ENCODE measurements around the gene CENPM.

The CENPM gene

DNA sequence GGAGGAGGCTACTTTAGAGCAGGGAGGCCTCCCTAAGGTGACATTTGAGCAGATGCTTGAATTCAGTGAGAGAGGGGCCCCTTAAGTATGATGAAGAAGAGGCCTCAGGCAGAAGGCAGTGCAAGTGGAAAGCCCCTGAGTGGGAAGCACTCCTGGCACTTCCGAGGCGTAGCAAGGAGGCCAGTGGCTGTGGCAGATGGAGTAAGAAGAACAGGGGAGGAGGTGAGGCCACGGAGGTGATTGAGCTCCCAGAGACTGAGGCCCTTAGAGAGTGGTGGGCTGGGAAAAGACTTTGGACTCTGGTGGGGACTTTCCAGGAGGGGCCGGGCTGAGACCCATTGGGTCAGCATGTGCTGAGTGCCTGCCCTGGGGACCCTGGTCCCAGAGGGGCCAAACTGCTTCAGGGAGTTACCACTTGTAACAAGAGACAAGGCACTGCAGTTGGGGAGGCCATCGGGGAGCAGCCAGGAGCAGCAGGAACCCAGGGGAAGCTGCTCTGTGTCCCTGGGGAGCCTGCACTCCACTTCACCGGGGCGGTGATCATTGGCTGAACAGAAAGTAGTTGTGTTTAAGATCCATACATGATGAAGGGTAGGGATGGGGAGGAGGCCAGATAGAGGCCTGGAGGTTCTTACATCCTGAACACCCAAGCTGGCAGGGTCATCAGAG lies 2.5 kb upstream of the CENPM start:
- TF ChIP-seq GATA2 (IDR thresholded peaks at IDR 0.05; ENCODE audit: low read depth, low read length) (no peak), GATA3 (IDR thresholded peaks at IDR 0.05; ENCODE audit: low read depth, low read length) (no peak)

DNA sequence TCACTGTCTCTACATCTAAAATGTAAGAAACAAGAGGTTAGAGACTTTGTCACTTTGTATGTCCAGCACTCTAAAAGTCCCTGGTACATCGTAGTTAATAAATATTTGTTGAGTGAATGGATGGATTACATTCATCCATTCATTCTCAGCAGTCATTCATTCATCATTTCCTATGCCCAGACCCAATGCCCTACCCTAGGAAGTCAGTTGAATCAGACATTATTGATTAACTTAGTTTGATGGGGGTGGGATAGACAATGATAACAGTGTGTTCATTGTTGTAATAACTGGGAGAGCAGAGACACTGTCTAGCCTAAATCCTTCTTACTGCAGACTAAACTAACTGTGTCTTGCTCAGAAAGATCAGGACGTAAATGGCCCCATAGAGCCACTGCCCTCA lies 1.2 kb upstream of the CENPM start:
- TF ChIP-seq GATA2 (IDR thresholded peaks at IDR 0.05; ENCODE audit: low read depth, low read length), result no peak
- no peak for TF ChIP-seq GATA3 (IDR thresholded peaks at IDR 0.05; ENCODE audit: low read depth, low read length)

DNA sequence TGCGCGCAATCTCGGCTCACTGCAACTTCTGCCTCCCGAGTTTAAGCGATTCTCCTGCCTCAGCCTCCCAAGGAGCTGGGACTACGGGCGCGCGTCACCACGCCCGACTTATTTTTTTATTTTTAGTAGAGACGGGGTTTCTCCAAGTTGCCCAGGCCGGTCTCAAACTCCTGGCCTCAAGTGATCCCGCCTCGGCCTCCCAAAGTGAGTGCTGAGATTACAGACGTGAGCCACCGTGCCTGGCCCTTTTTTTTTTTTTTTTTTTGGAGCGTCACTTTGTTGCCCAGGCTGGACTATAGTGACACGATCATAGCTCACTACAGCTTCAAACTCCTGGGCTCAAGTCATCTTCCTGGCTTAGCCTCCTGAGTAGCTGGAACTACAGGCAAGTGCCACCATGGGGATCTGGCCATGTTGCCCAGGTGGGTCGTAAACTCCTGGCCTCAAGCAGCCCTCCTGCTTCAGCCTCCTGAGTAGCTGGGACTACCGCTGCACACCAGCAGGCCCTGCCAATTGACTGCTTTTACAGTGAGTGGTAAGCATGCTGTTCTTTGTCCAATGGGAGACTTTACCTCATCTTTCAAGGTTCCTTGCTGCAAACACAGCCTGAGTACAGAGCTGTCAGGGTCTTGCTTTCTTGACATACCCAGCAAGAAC lies 600 bp upstream of the CENPM start:
- TF ChIP-seq GATA2 (IDR thresholded peaks at IDR 0.05; ENCODE audit: low read depth, low read length) (no peak), GATA3 (IDR thresholded peaks at IDR 0.05; ENCODE audit: low read depth, low read length) (no peak)

DNA sequence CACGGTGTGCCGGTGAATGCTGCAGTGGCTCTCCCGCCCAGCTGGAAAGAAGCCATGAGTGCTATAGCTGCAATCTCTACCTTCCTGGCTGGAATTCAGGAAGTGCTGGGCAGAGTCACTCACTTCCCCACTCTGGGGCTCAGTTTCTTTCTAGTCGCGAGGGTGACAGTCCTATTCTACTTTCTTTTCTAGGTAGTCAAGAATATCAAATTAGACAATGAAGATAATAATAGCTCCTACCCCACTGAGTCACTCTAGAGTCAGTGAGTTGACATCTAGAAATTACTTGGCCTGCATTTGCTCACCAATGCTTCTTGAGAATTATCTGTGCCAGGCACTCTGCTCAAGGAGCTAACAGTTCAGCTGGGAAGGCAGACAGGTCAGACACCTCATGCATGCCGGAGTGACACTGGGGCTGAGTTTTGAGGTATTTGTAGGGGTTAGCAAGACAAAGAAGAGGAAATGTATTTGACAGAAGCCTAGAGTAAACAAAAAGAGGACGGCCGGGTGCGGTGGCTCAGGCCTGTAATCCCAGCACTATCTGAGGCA lies 3.2 kb downstream of the CENPM start:
- TF ChIP-seq GATA3 (IDR thresholded peaks at IDR 0.05; ENCODE audit: low read depth, low read length) (no peak), GATA2 (IDR thresholded peaks at IDR 0.05; ENCODE audit: low read depth, low read length) (no peak)

DNA sequence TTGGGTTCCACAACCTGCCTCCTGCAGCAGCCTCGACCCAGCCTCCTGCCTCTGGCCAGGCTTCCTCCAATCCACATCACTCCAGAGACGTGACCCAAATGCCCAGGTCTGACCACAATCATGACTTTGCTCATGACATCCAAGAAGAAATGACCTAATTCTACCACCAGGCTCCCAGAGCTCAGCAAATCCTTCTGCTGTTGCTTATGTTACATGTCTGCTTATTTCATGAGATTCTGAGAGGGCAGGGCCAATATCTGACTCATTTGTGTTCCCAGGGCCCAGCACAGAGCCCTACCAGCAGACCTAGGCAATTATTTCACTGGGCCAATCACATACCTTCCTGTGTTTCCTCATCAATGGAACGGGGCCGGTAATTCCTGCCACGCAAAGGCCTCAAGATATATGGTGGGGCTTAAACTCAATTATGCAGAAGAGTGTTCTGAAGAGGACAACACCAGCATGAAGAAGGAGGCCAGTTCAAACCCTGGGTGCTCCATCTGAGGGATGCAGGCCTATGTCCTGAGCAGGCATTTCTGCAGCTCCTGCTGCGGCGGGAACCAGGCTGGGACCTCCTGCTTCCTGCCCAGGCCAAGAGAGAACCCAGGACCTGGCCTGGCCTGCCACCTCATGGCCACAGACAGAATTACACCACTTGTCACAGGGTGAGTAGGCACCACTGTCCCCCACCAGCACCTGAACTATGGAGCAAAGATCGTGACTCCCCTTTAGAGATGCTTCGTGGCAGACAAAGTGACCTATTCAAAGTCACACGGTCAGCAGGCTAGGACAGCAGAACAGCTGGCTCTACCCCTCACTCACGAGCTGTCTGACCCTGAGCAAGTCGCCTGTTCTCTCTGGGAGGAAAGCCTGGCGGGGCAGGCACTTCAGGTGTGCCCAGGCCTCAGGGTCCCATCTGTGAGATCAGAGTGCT lies 5.9 kb downstream of the CENPM start:
- no peak for TF ChIP-seq GATA3 (IDR thresholded peaks at IDR 0.05; ENCODE audit: low read depth, low read length)
- no peak for TF ChIP-seq GATA2 (IDR thresholded peaks at IDR 0.05; ENCODE audit: low read depth, low read length)

DNA sequence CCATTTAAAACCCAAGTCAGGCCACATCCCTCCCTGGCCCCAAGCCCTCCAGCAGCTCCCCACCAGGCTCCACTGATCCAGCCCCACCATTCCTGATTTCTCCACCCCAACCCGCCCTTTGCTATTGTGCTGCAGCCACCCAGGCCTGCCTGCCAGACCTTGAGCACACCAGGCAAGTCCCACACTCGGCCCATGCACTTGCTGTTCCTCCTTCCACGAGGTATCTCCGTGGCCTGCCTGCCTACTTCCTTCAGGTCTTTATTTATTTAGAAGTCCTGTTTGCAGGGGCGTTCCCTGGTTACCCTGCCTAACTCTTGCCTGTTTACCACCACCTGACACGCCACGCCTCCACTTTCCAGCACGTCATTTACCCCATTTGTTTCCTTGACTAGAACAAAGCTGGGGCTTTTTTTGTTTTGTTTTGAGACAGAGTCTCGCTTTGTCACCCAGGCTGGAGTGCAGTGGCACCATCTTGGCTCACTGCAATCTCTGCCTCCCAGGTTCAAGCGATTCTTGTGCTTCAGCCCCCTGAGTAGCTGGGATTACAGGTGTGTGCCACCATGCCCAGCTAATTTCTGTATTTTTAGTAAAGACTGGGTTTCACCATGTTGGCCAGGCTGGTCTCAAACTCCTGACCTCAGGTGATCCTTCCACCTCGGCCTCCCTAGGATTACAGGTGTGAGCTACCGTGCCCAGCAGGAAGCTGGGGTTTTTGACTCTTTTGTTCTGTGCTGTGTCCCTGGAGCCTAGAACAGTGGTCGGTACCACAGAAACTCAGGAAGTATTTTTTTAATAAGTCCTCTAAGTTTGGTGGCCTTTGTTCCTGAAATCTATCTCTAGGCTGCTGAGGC lies 6.7 kb downstream of the CENPM start:
- TF ChIP-seq GATA3 (IDR thresholded peaks at IDR 0.05; ENCODE audit: low read depth, low read length) (no peak), GATA2 (IDR thresholded peaks at IDR 0.05; ENCODE audit: low read depth, low read length) (no peak)

DNA sequence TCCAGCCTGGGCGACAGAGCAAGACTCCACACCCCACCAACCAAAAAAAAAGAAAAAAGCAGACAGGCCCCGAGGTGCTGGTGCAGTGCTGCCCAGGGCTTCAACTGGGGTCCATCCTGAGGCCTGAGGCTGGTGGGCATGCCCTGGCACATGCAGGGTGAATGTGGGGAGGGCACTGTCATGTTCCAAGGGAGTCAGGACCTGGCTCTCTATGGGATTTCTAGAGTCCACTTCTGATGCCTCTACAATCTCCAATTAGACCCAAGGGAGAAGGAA lies 10.1 kb downstream of the CENPM start:
- TF ChIP-seq GATA3 (IDR thresholded peaks at IDR 0.05; ENCODE audit: low read depth, low read length) (no peak), GATA2 (IDR thresholded peaks at IDR 0.05; ENCODE audit: low read depth, low read length) (no peak)

DNA sequence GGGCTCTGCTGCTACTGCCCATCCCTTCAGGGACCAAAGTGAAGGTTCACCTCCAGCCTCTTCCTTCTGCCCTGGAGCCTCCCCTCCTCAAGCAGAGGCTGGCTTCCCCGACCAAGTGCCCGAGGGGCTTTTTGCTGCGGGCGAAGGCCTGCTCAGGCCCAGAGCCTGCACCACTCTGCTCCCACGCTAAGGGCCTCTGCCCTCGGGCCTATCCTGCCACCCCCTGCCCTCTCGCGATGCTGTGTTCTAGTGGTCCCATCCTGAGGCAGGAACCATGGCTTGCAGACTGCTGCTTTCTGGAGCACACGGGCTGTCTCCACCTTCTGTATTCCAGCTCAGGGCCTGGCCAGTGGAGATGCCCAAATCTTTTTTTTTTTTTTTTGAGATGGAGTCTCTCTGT lies 11.4 kb downstream of the CENPM start:
- TF ChIP-seq GATA2 (IDR thresholded peaks at IDR 0.05; ENCODE audit: low read depth, low read length), result no peak
- no peak for TF ChIP-seq GATA3 (IDR thresholded peaks at IDR 0.05; ENCODE audit: low read depth, low read length)

DNA sequence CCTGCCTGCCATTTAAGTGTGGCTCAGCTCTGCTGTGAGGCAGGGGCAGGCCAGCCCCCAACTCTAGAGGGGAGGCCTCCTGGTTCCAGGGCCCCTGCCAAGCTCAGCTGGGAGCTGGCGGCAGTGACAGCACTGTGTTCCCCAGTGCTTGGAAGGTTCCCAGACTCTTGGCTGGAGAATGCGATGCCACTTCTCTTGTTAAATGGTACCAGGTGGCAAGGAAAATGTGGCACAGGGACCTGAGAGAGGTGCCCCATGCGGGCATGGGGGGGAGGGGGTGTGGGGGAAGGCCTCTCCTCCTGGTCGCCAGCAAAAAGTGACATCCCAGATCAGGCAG lies 12.0 kb downstream of the CENPM start:
- TF ChIP-seq GATA2 (IDR thresholded peaks at IDR 0.05; ENCODE audit: low read depth, low read length), result no peak
- TF ChIP-seq GATA3 (IDR thresholded peaks at IDR 0.05; ENCODE audit: low read depth, low read length), result no peak

DNA sequence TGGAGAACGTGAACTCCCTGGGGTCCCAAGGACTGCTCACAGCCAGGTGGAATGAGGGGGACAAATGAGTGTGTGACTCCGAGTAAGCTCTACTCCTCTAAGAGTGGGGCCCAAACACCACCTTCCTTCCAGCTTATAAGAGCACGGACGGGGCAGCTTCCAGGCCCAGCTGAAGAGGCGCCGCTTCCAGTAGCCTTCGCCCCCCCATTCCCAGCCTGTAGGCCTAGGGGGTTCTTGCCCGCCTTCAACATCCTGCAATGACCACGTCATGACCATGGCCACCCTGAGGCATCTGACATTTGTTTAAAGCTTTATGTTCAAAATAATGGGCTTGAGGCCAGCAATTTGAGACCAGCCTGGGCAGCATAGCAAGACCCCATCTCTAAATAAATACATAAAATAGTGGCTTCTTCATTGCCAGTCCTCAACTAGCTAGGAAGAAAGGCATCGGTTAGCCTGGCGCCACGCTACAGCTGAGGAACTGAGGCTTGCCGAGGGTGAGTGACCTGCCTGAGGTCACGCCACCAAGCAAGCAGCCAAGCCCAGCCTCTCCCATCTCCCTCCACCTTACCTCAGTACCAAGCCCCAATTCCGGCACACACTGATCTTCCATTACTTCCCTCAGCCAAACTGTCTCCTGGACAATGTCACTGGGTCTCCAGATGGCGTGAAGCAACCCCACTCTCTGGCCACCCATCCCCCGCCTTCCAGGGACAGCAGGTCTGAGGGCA lies 12.5 kb downstream of the CENPM start:
- TF ChIP-seq GATA2 (IDR thresholded peaks at IDR 0.05; ENCODE audit: low read depth, low read length) (no peak), GATA3 (IDR thresholded peaks at IDR 0.05; ENCODE audit: low read depth, low read length) (no peak)

DNA sequence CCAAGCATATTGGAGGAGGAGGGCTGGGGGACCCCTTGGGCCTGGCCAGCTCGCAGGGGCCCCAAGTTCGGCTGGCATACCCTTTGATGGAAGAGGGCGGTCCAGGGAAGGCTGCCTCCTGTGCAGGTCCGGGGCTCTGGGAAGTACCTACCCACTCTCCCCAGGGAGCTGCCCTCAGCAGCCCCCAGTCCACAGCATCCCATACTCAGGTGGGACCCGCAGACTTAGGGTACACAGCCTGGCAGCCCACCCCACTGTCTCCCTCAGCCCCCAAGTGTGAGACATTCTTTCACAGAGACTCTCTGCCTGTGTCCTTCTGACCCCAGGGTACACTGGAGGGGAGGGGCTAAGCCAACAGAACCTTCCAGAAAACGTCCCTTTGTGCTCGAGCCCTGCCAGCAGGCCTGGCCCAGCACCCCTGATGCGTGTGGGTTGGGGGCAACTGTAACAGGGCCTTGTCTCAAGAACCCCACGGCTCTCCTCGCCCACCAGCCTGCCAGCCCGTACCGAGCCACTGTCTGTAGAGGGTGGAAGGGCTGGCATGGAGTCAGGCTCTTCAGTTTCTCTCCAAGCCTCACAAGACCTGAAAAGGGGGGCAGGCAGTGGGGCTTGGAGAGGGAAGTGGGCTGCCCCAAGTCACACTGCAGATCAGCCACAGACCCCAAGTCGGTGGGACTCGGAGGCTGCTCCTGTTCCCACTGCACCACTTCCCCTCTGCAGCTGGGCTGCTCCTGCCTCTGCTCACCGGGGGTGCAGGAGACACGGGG lies 13.4 kb downstream of the CENPM start:
- TF ChIP-seq GATA2 (IDR thresholded peaks at IDR 0.05; ENCODE audit: low read depth, low read length) (no peak), GATA3 (IDR thresholded peaks at IDR 0.05; ENCODE audit: low read depth, low read length) (no peak)

DNA sequence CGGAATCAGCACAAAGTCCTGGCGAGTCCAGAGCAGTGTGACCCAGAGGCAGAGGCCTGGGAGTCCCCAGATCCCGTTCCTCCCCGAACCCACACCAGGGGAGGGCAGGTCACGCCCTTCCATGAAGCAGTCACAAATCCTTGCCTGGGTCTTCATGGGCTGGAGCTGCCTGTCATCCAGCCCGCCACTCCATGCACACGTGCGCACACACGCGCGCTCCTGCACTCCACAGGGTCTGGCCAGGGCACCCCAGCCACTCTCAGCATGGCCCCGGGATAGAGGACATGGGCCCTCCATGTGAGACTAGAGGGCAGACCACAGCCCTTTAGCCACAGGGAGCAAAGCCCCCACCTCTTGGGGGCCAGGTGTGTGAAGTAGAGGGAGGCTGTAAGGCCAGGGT lies 14.6 kb downstream of the CENPM start:
- TF ChIP-seq GATA2 (IDR thresholded peaks at IDR 0.05; ENCODE audit: low read depth, low read length) (no peak), GATA3 (IDR thresholded peaks at IDR 0.05; ENCODE audit: low read depth, low read length) (no peak)
